ENCODE data around the gene LRRC14B. TPM values are rescaled to one million over a fixed set of nuclear protein-coding genes. Genes with fewer than 3 reads are reported as not detected.
"Not testable (repeated sequence)": the region's sequence is repeated elsewhere in the genome, so short reads cannot be mapped to it uniquely, and the experiment has no call there.

Gene LRRC14B
- total RNA-seq, 1 donor from 2014 or later, result not detected

DNA sequence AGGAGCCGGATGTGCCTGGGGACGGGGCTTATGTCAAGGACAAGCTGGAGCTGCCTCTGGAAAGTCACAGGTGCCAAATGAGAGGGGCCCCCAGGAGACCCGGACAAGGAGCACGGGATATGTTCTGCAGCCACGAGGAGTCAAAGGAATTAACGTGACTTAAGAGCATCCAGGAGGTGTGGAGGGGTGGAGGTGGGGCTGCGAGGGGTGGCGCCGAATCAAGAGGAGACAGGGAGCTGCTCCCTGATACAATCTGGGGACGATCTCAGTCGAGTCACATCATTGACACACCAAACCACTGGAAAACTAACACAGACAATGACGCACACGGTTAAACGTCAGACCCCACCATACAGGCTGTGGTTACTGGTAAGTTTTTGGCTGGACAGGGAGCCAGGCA, 16.3 kb downstream of the LRRC14B start:
- DNase-seq (ENCODE audit: low spot score), result no peak

GRCh38 chr5:208449-209114, 17.3 kb downstream of the LRRC14B start:
- DNase-seq (ENCODE audit: low spot score), result no peak

- DNase-seq (ENCODE audit: low spot score), result no peak
Measured at GRCh38 chr5:213803-214395, 22.6 kb downstream of the LRRC14B start.

GRCh38 chr5:215256-215655, 24.0 kb downstream of the LRRC14B start:
- DNase-seq (ENCODE audit: low spot score), result not testable (repeated sequence)

GRCh38 chr5:216076-216475, 24.8 kb downstream of the LRRC14B start:
- DNase-seq (ENCODE audit: low spot score), result not testable (repeated sequence)

DNA sequence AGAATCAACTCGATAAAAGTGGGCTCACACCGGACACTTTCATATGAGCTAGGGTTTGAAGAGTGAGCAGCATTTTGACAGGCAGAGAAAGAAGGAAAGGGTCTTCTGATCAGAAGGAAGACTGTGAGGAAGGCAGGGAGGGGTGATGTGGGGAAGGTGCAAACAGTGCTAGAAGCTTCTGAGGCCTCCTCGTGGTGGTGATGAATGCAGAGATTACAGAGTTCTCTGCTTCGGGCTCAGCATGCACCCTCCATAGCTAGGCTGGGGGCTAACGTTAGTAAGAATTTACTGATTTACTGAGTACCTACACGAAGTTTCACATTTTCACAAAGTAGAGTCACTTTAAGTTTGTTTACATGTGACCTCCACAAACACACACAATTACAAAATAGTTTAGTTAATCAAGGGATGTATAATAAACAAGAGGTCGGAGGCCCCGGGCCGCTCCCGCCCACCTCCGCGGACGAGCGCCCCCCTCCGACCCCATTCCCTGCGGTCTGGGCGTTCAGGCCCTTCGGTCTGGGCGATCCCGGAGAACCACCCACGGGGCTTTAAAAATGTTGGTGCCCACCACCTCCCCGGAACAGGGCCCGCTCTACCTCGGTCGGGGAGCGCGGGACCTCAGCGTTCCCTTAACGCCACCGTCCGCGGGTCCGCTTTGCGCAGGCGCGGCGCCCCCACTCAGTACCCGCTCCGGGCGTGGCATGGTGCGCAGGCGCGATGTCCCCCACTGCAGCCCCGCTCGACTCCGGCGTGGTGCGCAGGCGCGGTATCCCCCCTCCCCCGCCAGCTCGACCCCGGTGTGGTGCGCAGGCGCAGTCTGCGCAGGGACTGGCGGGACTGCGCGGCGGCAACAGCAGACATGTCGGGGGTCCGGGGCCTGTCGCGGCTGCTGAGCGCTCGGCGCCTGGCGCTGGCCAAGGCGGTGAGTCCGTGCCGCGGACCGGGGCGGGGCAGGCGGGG, 26.5 kb downstream of the LRRC14B start, which contains the start of the genes CCDC127 and SDHA:
TSS of gene CCDC127 (minus strand) at position 660 of the 963 bp plus-strand sequence. CDS start 1,304 bp downstream, outside the sequence.
TSS of gene SDHA (plus strand) at position 827 of the 963 bp plus-strand sequence. CDS start at position 863, 36 bp downstream.
- peak; percentile 96 for DNase-seq (ENCODE audit: low spot score)

DNA sequence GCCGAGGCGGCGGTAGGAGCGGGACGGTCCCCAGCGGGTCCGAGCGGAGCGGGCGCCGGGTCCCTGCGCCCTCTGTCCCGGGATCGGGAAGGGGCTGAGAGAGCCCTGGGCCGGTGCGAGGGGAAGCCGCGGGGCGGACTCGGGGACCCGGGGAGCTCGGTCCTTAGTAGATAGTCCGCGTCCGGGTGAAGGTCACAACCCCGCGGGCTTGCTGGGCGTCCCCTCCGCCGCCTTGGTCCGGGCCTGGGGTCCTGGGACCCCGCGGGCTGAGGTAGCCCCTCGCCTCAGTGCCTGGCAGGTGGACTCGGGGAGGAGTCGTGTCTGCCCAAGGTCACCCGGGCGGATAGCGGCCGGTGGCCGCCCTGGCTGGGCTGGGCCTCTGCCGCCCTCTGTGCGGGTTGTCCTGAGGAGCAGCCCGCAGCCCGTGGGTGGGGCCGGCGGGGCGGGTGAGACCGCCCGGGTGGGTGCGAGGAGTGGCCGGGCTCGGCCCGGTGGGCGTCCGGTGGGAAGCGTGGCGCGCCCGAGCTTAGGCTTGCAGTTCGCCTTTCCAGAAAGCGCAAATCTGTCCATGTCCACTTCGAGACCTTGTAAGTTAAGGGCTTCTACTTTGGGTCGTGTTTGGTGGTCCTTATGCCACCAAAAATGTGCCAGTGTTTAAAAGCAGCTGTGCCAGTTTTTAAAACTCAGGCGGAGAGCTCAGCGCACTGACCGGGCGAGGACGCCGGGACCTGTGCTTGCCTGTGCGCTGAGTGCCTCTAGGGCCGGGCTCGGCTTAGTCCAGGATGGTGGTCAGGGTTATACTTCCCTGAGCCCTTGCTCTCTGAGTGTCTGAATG, 27.4 kb downstream of the LRRC14B start:
- DNase-seq (ENCODE audit: low spot score), result peak; percentile 51

- no peak for DNase-seq (ENCODE audit: low spot score)
Measured at GRCh38 chr5:219460-219863, 28.2 kb downstream of the LRRC14B start.

- no peak for DNase-seq (ENCODE audit: low spot score)
Measured at GRCh38 chr5:219991-220390, 28.7 kb downstream of the LRRC14B start.

- DNase-seq (ENCODE audit: low spot score), result not testable (repeated sequence)
Measured at GRCh38 chr5:222951-223715, 31.8 kb downstream of the LRRC14B start.

- no peak for DNase-seq (ENCODE audit: low spot score)
Measured at GRCh38 chr5:223791-224190, 32.5 kb downstream of the LRRC14B start.

DNA sequence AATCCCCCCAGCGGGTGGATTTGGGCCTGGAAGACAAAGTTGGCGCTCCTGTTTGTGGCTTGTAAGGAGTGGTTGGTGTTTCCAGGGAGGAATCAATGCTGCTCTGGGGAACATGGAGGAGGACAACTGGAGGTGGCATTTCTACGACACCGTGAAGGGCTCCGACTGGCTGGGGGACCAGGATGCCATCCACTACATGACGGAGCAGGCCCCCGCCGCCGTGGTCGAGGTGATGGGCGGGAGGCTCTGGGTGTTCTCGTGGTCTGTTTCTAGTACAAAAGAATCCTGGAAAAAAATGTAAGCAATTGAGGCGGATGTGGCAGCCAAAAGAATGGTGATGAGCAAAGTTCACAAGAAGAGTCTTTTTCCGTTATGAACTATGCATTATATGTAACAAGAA, 34.0 kb downstream of the LRRC14B start:
- DNase-seq (ENCODE audit: low spot score), result no peak

DNA sequence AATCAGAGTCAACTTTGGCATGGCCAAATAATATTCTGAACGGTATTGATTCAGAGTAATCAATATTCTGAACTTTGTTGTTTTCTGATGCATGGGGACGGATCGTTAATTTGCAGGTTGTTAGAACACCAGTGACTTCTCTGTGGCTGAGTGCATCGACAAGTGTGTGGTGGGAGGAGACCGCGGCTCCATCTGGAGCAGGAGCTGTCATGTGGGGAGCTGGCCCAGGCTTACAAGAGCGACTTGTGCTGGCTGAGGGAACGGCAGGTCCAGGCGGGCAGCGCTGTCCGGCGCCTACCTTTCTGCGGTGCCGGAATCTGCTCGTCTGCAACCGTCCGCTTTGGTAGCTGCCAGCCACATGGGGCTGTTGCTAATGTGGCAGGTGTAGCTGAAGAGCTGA, 36.1 kb downstream of the LRRC14B start:
- not testable (repeated sequence) for DNase-seq (ENCODE audit: low spot score)

- no peak for DNase-seq (ENCODE audit: low spot score)
Measured at GRCh38 chr5:228886-229285, 37.6 kb downstream of the LRRC14B start.

DNA sequence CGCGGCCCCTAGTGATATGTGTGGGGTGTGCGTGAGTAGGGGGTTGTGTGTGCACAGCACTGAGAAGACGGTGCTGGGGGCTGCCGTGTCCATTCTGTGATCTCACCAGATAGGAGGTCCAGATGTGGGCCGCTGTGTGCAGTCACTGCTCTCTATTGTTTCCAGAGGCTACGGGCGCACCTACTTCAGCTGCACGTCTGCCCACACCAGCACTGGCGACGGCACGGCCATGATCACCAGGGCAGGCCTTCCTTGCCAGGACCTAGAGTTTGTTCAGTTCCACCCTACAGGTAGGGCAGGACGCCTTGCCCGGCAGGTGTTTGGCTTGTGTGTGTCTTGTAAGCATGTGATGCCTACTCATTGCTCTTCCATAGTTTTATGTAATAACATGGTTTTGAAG, 39.4 kb downstream of the LRRC14B start:
- DNase-seq (ENCODE audit: low spot score), result no peak

DNA sequence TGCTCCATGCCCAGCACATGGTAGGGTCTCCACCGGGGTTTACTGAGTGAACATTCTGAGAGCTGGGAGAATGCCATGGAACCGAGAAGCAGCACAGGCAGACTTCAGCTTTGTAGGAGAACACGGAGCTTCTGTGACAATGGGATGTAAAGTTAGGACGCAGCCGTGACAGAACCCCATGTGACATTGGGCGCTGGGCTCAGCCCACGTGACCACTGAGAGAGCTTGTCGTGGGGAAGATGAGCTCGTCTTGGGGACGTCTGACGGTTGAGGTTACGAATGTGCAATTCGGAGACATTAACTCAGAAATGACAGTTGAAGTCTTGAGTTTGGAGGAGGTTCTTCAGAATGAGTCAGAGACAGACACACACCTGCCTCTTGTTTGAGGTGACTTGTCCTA, 40.4 kb downstream of the LRRC14B start:
- no peak for DNase-seq (ENCODE audit: low spot score)

GRCh38 chr5:233426-233825, 42.1 kb downstream of the LRRC14B start:
- not testable (repeated sequence) for DNase-seq (ENCODE audit: low spot score)

DNA sequence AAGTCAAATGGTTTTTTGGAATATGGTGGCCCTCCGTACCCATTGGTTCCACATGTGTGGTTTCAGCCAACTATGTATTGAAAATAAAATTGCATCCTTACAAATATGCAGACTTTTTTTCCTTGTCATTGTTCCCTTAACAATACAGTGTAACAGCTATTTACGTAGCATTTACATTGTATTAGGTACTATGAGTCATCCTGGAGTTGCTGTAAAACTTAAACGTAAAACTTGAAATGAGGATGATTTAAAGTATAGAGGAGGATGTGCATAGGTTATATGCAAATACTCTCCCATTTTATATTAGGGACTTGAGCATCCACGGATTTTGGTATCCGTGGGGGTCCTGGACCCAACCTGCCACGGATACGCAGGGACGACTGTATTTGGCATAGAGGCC, 43.2 kb downstream of the LRRC14B start:
- no peak for DNase-seq (ENCODE audit: low spot score)

DNA sequence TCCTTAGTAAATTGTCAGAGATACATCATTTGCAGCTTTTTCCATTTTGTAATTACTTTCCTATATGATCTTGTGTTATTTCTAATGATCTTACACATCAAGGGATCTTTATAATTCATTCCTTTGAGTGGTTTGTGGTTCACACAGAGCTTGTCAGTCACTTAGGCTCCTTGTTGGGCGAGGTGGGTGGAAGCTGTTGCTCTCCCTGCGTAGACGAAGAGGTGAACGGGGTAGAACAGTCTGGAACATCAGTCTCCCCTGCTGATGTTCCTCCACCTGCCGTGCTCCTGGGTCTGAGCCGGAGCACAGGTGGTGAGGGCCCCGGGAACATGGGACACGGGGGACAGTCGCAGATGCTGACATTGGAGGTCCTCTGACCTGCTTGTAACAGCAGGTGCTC, 44.2 kb downstream of the LRRC14B start:
- not testable (repeated sequence) for DNase-seq (ENCODE audit: low spot score)

DNA sequence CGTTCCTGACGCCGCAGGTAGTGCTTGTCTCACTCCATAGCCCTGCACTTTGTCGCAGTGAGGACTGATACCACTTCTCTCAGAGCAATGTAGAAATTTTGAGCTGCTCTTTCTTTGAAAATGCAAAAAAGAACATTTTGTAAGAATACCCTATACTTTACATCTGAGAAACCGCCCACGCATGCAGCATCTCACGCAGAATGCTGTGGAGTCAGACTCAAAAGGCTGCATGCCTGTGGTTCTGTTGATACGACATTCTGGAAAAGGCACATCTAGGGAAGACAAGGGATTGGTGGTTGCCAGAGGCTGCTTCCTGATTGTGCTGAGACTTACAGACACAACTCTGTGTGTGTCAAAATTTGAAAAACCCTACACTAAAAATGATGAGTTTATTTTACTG, 46.6 kb downstream of the LRRC14B start:
- DNase-seq (ENCODE audit: low spot score), result not testable (repeated sequence)
